ENCODE data around the gene HOXA11.

DNA sequence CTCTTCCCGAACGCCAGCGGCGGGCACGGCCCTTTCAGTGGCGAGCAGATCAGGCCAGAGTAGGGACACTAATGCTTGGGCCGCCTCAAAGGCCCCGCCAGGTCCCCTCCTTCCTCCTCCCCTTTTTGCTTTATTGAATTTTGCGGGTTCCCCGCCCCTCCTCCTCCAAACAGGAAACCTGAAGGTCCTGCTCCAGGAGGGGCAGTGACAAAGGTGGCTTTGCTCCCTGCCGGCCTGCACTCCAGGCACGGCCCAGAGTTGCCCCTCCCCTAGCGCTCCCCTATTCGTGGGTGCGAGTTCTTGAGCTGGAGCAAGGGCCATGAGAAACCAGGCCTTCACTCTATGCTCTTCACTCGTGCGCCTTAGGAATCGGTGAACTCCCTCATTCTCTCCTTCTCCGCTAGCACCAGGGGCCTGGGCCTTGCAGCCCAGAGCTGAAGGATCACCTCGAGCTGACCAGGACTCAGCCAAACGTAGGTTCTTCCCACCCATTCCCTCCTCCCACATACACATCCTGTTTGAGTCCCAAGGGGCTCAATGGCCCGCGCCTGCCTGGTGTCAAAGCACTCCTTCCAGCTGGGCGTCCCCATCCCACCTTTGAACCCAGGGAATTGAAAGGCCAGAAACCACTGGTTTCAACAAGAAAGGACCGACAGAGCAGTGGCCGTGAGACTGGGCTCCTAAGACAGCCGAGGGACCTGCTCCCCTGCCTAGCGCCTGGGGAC, 36.8 kb downstream of the HOXA11 start:
- TF ChIP-seq, protein P1, sequence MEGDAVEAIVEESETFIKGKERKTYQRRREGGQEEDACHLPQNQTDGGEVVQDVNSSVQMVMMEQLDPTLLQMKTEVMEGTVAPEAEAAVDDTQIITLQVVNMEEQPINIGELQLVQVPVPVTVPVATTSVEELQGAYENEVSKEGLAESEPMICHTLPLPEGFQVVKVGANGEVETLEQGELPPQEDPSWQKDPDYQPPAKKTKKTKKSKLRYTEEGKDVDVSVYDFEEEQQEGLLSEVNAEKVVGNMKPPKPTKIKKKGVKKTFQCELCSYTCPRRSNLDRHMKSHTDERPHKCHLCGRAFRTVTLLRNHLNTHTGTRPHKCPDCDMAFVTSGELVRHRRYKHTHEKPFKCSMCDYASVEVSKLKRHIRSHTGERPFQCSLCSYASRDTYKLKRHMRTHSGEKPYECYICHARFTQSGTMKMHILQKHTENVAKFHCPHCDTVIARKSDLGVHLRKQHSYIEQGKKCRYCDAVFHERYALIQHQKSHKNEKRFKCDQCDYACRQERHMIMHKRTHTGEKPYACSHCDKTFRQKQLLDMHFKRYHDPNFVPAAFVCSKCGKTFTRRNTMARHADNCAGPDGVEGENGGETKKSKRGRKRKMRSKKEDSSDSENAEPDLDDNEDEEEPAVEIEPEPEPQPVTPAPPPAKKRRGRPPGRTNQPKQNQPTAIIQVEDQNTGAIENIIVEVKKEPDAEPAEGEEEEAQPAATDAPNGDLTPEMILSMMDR (IDR thresholded peaks at IDR 0.05) = no peak
- no peak for TF ChIP-seq ZFX (IDR thresholded peaks at IDR 0.05; ENCODE audit: borderline replicate concordance)
